B cell (primary cell): ENCODE measurements around the gene AOC3.
"Not testable (repeated sequence)": the region's sequence is repeated elsewhere in the genome, so short reads cannot be mapped to it uniquely, and the experiment has no call there.

Experiments used
- CTCF ChIP-seq: fragments of 200-600 bp; IDR thresholded peaks from one replicate; pipeline ENCODE4 v1.8.0; 2022; ENCODE audit warnings: antibody characterized with exemption, mild to moderate bottlenecking
- EZH2 ChIP-seq: IDR thresholded peaks from 2 replicates; pipeline ENCODE4 v1.6.1; 2012; ENCODE audit warnings: borderline replicate concordance, low read depth, mild to moderate bottlenecking, moderate library complexity, low read length; ENCODE audit not compliant: insufficient read depth, poor library complexity, severe bottlenecking

DNA sequence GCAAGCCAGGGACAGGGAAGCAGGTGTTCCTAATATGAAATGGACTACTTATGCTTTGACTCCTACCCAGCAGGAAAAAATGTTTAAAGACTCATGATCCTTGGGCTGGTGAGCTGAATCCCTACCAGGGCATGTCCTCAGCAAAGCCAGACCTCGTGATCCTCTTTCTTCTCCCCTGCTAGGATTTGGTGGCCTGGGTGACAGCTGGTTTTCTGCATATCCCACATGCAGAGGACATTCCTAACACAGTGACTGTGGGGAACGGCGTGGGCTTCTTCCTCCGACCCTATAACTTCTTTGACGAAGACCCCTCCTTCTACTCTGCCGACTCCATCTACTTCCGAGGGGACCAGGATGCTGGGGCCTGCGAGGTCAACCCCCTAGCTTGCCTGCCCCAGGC, 5.1 kb downstream of the AOC3 start:
- TF ChIP-seq CTCF, EZH2: not testable (repeated sequence)
